Lower lobe of right lung (tissue), 2 donors: ENCODE data around the gene PNP. TPM values are rescaled to one million over a fixed set of nuclear protein-coding genes. Genes with fewer than 3 reads are reported as not detected.

ENCODE experiments used
- ATAC-seq, 2 donors: fragments of 200-7000 bp; cut with Tn5 transposase; one replicate each; pipeline ENCODE4 v1.9.1; 2020 to 2022; ENCODE audit warnings: mild to moderate bottlenecking in 2 of 2, moderate library complexity in 2 of 2
- DNase-seq: peaks from one replicate; pipeline ENCODE4 v3.0.0-alpha.2; 2020
- H3K27ac ChIP-seq: fragments of 200-600 bp; one replicate; pipeline ENCODE4 v1.8.0; 2022
- H3K27me3 ChIP-seq: fragments of 200-600 bp; one replicate; pipeline ENCODE4 v1.8.0; 2022; ENCODE audit warnings: low read depth
- H3K36me3 ChIP-seq: fragments of 200-600 bp; one replicate; pipeline ENCODE4 v1.8.0; 2022; ENCODE audit warnings: mild to moderate bottlenecking
- H3K4me1 ChIP-seq: fragments of 200-600 bp; one replicate; pipeline ENCODE4 v1.8.0; 2022
- H3K4me3 ChIP-seq: fragments of 200-600 bp; one replicate; pipeline ENCODE4 v1.8.0; 2022; ENCODE audit warnings: mild to moderate bottlenecking
- H3K9me3 ChIP-seq: fragments of 200-600 bp; one replicate; pipeline ENCODE4 v1.8.0; 2022
- CTCF ChIP-seq: fragments of 200-600 bp; IDR thresholded peaks from one replicate; pipeline ENCODE4 v1.8.0; 2022; ENCODE audit warnings: antibody characterized with exemption, mild to moderate bottlenecking
- intact Hi-C: fragments of 100-400 bp; cut with DNase I; formaldehyde crosslinking; loops from one replicate; pipeline ENCODE4 v1.11.0; 2022
- total RNA-seq: library from RNA; stranded (reverse); fragmentation: NEBNext Ultra II Directional; extraction: Animal tissue kit (Norgen Biotek cat#: 25700); gene quantifications from one replicate; pipeline ENCODE4 v1.2.1, GENCODE V29; 2021
- donor health status: DM: no; HTN: yes; CAD: no; lungs with severe emphysema.

Gene PNP
- total RNA-seq, 1 donor from 2014 or later, result 28.8 TPM

- Histone ChIP-seq H3K27ac (no peak overlapping the region), H3K36me3 (no peaks in the 10 kb centered on the region), H3K9me3 (no peaks in the 10 kb centered on the region), H3K4me1 (peaks cover 5% of the 10 kb centered on the region), H3K27me3 (no peaks in the 10 kb centered on the region), H3K4me3 (no peak overlapping the region)
- DNase-seq, result no peak
- ATAC-seq, result no peak
- intact Hi-C loops, result no loop called here
- no peak for TF ChIP-seq CTCF
These were observed 39.2 kb downstream of the PNP start for GRCh38 chr14:20508367-20508766.

DNA sequence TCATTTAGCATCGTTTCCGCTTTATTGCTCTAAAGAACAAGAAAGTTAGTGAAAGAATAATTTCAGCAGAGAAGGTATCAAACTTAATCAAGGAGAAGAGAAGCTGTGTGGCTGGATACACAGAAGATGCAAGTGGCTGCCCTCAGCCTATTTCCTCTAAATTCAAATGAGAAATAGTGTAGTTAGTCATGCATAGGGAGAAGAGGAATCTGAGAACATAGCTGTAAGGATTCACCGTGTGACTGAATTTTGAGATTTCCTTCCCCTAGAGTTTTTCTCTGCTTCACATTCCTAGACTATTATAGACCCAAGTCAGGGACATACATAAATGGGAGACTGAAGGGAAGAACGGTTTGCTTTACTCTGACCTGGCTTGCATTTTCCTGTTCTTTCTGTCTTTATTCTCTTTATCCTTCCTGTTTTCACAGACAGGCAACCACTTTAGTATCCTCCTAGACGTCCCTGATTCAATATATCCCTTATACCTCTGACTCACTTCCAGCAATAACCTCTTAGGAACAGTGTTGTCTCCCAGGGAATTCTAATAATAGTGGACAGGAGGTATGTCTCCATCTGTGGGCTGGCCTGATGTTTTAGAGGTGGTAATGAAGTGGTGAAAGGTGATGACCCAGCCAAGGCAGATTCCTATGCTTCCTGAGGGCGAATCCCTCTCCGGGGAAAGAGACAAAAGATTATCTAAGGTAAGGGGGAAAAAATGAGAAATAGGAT, 43.1 kb downstream of the PNP start:
- Histone ChIP-seq H3K4me1 (no peaks in the 10 kb centered on the region), H3K27ac (no peak overlapping the region), H3K36me3 (no peaks in the 10 kb centered on the region), H3K9me3 (no peaks in the 10 kb centered on the region), H3K4me3 (no peak overlapping the region), H3K27me3 (no peaks in the 10 kb centered on the region)
- no peak for ATAC-seq
- intact Hi-C loops, result no loop called here
- TF ChIP-seq CTCF, result no peak
- DNase-seq, result no peak

- ATAC-seq (no peak), DNase-seq (no peak)
- no peaks in the 10 kb centered on the region for H3K36me3 ChIP-seq
- intact Hi-C loops, result no loop called here
- TF ChIP-seq CTCF, result no peak
- H3K4me1 ChIP-seq, result no peaks in the 10 kb centered on the region
- no peak overlapping the region for H3K4me3 ChIP-seq
- no peak overlapping the region for H3K27ac ChIP-seq
- peaks cover 5% of the 10 kb centered on the region for H3K9me3 ChIP-seq
- no peaks in the 10 kb centered on the region for H3K27me3 ChIP-seq
These were observed 46.6 kb downstream of the PNP start for GRCh38 chr14:20515846-20516245.

- Histone ChIP-seq H3K4me3 (no peak overlapping the region), H3K36me3 (no peaks in the 10 kb centered on the region), H3K4me1 (no peaks in the 10 kb centered on the region), H3K27me3 (no peaks in the 10 kb centered on the region), H3K27ac (no peak overlapping the region), H3K9me3 (peaks cover 5% of the 10 kb centered on the region)
- no peak for DNase-seq
- intact Hi-C loops, result no loop called here
- ATAC-seq, result no peak
- TF ChIP-seq CTCF, result no peak
These were observed 47.7 kb downstream of the PNP start for GRCh38 chr14:20516921-20517320.

GRCh38 chr14:20522332-20522731, 53.1 kb downstream of the PNP start:
- Histone ChIP-seq H3K9me3 (peaks cover 5% of the 10 kb centered on the region), H3K27ac (no peak overlapping the region), H3K4me1 (no peaks in the 10 kb centered on the region), H3K4me3 (no peak overlapping the region), H3K27me3 (no peaks in the 10 kb centered on the region), H3K36me3 (no peaks in the 10 kb centered on the region)
- ATAC-seq (no peak), DNase-seq (no peak)
- no peak for TF ChIP-seq CTCF
- intact Hi-C loops, result no loop called here
